Fibroblast of lung (primary cell): Measurements from ENCODE around the gene MKNK1. TPM values are rescaled to one million over a fixed set of nuclear protein-coding genes. Genes with fewer than 3 reads are reported as not detected.

Source experiments
- DNase-seq, 2 donors: peaks; one replicate each; pipeline versions ENCODE4 v3.0.0 to v3.0.0-alpha.2; 2010; ENCODE audit warnings: low read depth in 2 of 2
- H2AFZ ChIP-seq: 2 replicates; pipeline ENCODE4 v1.5.1; 2012; ENCODE audit warnings: low read length, control low read depth, inconsistent platforms
- H3K27ac ChIP-seq: 2 replicates; pipeline ENCODE4 v1.5.1; 2011; ENCODE audit warnings: low read length, control low read depth; ENCODE audit not compliant: insufficient read depth
- H3K27me3 ChIP-seq: 2 replicates; pipeline ENCODE4 v1.5.1; 2011; ENCODE audit warnings: mild to moderate bottlenecking, low read length; ENCODE audit not compliant: control insufficient read depth, insufficient read depth
- H3K36me3 ChIP-seq: 2 replicates; pipeline ENCODE4 v1.5.1; 2011; ENCODE audit warnings: low read length; ENCODE audit not compliant: control insufficient read depth, insufficient read depth
- H3K4me1 ChIP-seq: 2 replicates; pipeline ENCODE4 v1.5.1; 2011; ENCODE audit warnings: low read length; ENCODE audit not compliant: control insufficient read depth, insufficient read depth; ENCODE audit errors: extremely low read depth
- H3K4me2 ChIP-seq: 2 replicates; pipeline ENCODE4 v1.5.1; 2011; ENCODE audit warnings: low read length, control low read depth; ENCODE audit not compliant: insufficient read depth; ENCODE audit errors: extremely low read depth
- H3K4me3 ChIP-seq, 4 experiments: fragments of 200-600 bp in 1 of 4; sonication (generic) in 1 of 4; replicated peaks in 1 of 4; 2 replicates each; pipeline ENCODE4 v1.5.1; 2011 to 2016; ENCODE audit warnings: low read length in 4 of 4, low read depth in 3 of 4, mild to moderate bottlenecking in 3 of 4, control low read depth in 2 of 4, inconsistent platforms in 1 of 4, mixed read lengths in 1 of 4; ENCODE audit not compliant: insufficient read depth in 1 of 4; ENCODE audit errors: control extremely low read depth in 1 of 4
- H3K79me2 ChIP-seq: 2 replicates; pipeline ENCODE4 v1.5.1; 2012; ENCODE audit warnings: mild to moderate bottlenecking, low read length, inconsistent platforms; ENCODE audit not compliant: control insufficient read depth, insufficient read depth
- H3K9ac ChIP-seq: 2 replicates; pipeline ENCODE4 v1.5.1; 2011; ENCODE audit warnings: mild to moderate bottlenecking, low read length, control low read depth; ENCODE audit not compliant: insufficient read depth
- H3K9me3 ChIP-seq: 2 replicates; pipeline ENCODE4 v1.5.1; 2012; ENCODE audit warnings: low read depth, low read length; ENCODE audit not compliant: control insufficient read depth, insufficient read depth
- H4K20me1 ChIP-seq: 2 replicates; pipeline ENCODE4 v1.5.1; 2011; ENCODE audit warnings: low read length; ENCODE audit not compliant: control insufficient read depth, insufficient read depth; ENCODE audit errors: extremely low read depth
- CTCF ChIP-seq, 2 donors: IDR thresholded peaks in 1 of 2; conservative IDR thresholded peaks in 1 of 2; 1 replicate in 1 of 2; 2 replicates in 1 of 2; pipeline ENCODE4 v1.5.1; 2011 to 2012; ENCODE audit warnings: low read length in 2 of 2, control low read depth in 1 of 2, inconsistent platforms in 1 of 2, low read depth in 1 of 2, mild to moderate bottlenecking in 1 of 2
- EZH2 ChIP-seq: IDR thresholded peaks from 2 replicates; pipeline ENCODE4 v1.5.1; 2012; ENCODE audit warnings: low read length, control low read depth, mild to moderate bottlenecking; ENCODE audit errors: missing control alignments
- polyA plus RNA-seq, 2 donors: library from polyadenylated mRNA; depleted of rRNA in 1 of 2; stranded (reverse) in 1 of 2; unstranded in 1 of 2; fragments of >200 nt; gene quantifications; 2 replicates each; pipeline ENCODE4 v1.2.1, GENCODE V29; 2011 to 2012; ENCODE audit warnings: missing spikeins in 1 of 2
- total RNA-seq: library from RNA; depleted of rRNA; stranded (reverse); fragments of >200 nt; gene quantifications from 2 replicates; pipeline ENCODE4 v1.2.1, GENCODE V29; 2014

The MKNK1 gene
- total and polyA plus RNA-seq, 2 donors (not counting 1 experiment from before 2014, with no cell fraction given): 22.3 to 33.1 TPM

GRCh38 chr1:46612937-46613660 is 9.0 kb upstream of the MKNK1 start:
- Histone ChIP-seq H3K36me3 (peaks cover 11% of the 10 kb centered on the region), H3K4me2 (peak overlapping the region; percentile 2), H3K27me3 (no peaks in the 10 kb centered on the region), H3K4me1 (peaks cover 10% of the 10 kb centered on the region), H3K4me3 (peak overlapping the region in 2 of 4 experiments; percentile 10 to 40), H4K20me1 (no peaks in the 10 kb centered on the region), H2AFZ (no peak overlapping the region), H3K27ac (no peak overlapping the region), H3K79me2 (no peaks in the 10 kb centered on the region), H3K9me3 (no peaks in the 10 kb centered on the region), H3K9ac (no peak overlapping the region)
- no peak for DNase-seq
- TF ChIP-seq CTCF (conservative IDR thresholded peaks at IDR 0.05 in 1 of 2, IDR thresholded peaks at IDR 0.05 in 1 of 2; ENCODE audit: low read depth in 1 of 2, low read length in 2 of 2) (no peak), EZH2 (no peak)

GRCh38 chr1:46611691-46612221 is 7.7 kb upstream of the MKNK1 start:
- Histone ChIP-seq H3K4me1 (peaks cover 10% of the 10 kb centered on the region), H2AFZ (no peak overlapping the region), H3K4me3 (no peak overlapping the region), H3K79me2 (no peaks in the 10 kb centered on the region), H3K27me3 (no peaks in the 10 kb centered on the region), H3K36me3 (peaks cover 11% of the 10 kb centered on the region), H4K20me1 (no peaks in the 10 kb centered on the region), H3K4me2 (no peak overlapping the region), H3K9me3 (no peaks in the 10 kb centered on the region), H3K9ac (no peak overlapping the region), H3K27ac (no peak overlapping the region)
- DNase-seq: peak in 1 of 2 donors; percentile 43
- TF ChIP-seq CTCF (conservative IDR thresholded peaks at IDR 0.05 in 1 of 2, IDR thresholded peaks at IDR 0.05 in 1 of 2; ENCODE audit: low read depth in 1 of 2, low read length in 2 of 2) (no peak), EZH2 (no peak)

GRCh38 chr1:46607345-46608130 is 3.5 kb upstream of the MKNK1 start:
- TF ChIP-seq EZH2: no peak
- no peak for TF ChIP-seq CTCF (conservative IDR thresholded peaks at IDR 0.05 in 1 of 2, IDR thresholded peaks at IDR 0.05 in 1 of 2; ENCODE audit: low read depth in 1 of 2, low read length in 2 of 2)
- H3K9ac ChIP-seq: no peak overlapping the region
- H3K4me1 ChIP-seq: peaks cover 3% of the 10 kb centered on the region
- no peaks in the 10 kb centered on the region for H3K9me3 ChIP-seq
- H3K36me3 ChIP-seq: peaks cover 8% of the 10 kb centered on the region
- H3K79me2 ChIP-seq: peaks cover 2% of the 10 kb centered on the region
- no peak overlapping the region for H3K4me2 ChIP-seq
- no peak overlapping the region for H2AFZ ChIP-seq
- H3K4me3 ChIP-seq: no peak overlapping the region
- H4K20me1 ChIP-seq: no peaks in the 10 kb centered on the region
- no peak for DNase-seq
- H3K27me3 ChIP-seq: no peaks in the 10 kb centered on the region
- H3K27ac ChIP-seq: no peak overlapping the region
